Liver (tissue), 3 donors: ENCODE data around the gene EXOC4.

Source experiments
- ATF3 ChIP-seq: IDR thresholded peaks from 2 replicates; pipeline ENCODE4 v1.6.1; 2016; ENCODE audit warnings: antibody characterized with exemption
- CTCF ChIP-seq: fragments of 150-350 bp; IDR thresholded peaks from 2 replicates; pipeline ENCODE4 v1.5.1; 2017; ENCODE audit warnings: improper control_type of control experiment, low read depth, low read length; ENCODE audit not compliant: missing input control
- EGR1 ChIP-seq, 2 donors: IDR thresholded peaks; 2 replicates each; pipeline ENCODE4 v1.6.1; 2016 to 2018; ENCODE audit warnings: antibody characterized with exemption in 2 of 2, low read depth in 2 of 2
- FOXA1 ChIP-seq: IDR thresholded peaks from 2 replicates; pipeline ENCODE4 v1.6.1; 2016; ENCODE audit warnings: antibody characterized with exemption
- GABPA ChIP-seq, 2 donors: IDR thresholded peaks in 1 of 2; conservative IDR thresholded peaks in 1 of 2; 2 replicates each; pipeline ENCODE4 v1.6.1; 2016; ENCODE audit warnings: antibody characterized with exemption in 2 of 2, mild to moderate bottlenecking in 1 of 2, moderate library complexity in 1 of 2
- HNF4A ChIP-seq, 2 donors: conservative IDR thresholded peaks; 2 replicates each; pipeline ENCODE4 v1.6.1; 2016; ENCODE audit warnings: antibody characterized with exemption in 2 of 2, mild to moderate bottlenecking in 2 of 2
- JUND ChIP-seq, 2 donors: IDR thresholded peaks; 2 replicates each; pipeline ENCODE4 v1.6.1; 2016; ENCODE audit warnings: antibody characterized with exemption in 2 of 2
- RAD21 ChIP-seq, 2 donors: IDR thresholded peaks; 2 replicates each; pipeline ENCODE4 v1.6.1; 2016; ENCODE audit warnings: antibody characterized with exemption in 2 of 2, mild to moderate bottlenecking in 2 of 2
- SP1 ChIP-seq: IDR thresholded peaks from 2 replicates; pipeline ENCODE4 v1.6.1; 2018; ENCODE audit warnings: antibody characterized with exemption, mild to moderate bottlenecking
- TAF1 ChIP-seq: conservative IDR thresholded peaks from 2 replicates; pipeline ENCODE4 v1.6.1; 2016; ENCODE audit warnings: antibody characterized with exemption, mild to moderate bottlenecking
- YY1 ChIP-seq: IDR thresholded peaks from 2 replicates; pipeline ENCODE4 v1.6.1; 2016; ENCODE audit warnings: antibody characterized with exemption, mild to moderate bottlenecking
- ZBTB33 ChIP-seq: IDR thresholded peaks from 2 replicates; pipeline ENCODE4 v1.6.1; 2016; ENCODE audit warnings: antibody characterized with exemption
- TF ChIP-seq, protein P1 (sequence below): IDR thresholded peaks from 2 replicates; pipeline ENCODE4 v1.6.1; 2016; ENCODE audit warnings: antibody characterized with exemption, mild to moderate bottlenecking
- TF ChIP-seq, protein P2 (sequence below): IDR thresholded peaks from 2 replicates; pipeline ENCODE4 v1.6.1; 2016; ENCODE audit warnings: antibody characterized with exemption
- donor health status: healthy.
- donor health status: healthy.

GRCh38 chr7:134042307-134042706 is 789.4 kb downstream of the EXOC4 start:
- TF ChIP-seq ZBTB33: no peak
- no peak for TF ChIP-seq CTCF
- no peak for TF ChIP-seq TAF1
- no peak for TF ChIP-seq ATF3
- TF ChIP-seq, protein P1, sequence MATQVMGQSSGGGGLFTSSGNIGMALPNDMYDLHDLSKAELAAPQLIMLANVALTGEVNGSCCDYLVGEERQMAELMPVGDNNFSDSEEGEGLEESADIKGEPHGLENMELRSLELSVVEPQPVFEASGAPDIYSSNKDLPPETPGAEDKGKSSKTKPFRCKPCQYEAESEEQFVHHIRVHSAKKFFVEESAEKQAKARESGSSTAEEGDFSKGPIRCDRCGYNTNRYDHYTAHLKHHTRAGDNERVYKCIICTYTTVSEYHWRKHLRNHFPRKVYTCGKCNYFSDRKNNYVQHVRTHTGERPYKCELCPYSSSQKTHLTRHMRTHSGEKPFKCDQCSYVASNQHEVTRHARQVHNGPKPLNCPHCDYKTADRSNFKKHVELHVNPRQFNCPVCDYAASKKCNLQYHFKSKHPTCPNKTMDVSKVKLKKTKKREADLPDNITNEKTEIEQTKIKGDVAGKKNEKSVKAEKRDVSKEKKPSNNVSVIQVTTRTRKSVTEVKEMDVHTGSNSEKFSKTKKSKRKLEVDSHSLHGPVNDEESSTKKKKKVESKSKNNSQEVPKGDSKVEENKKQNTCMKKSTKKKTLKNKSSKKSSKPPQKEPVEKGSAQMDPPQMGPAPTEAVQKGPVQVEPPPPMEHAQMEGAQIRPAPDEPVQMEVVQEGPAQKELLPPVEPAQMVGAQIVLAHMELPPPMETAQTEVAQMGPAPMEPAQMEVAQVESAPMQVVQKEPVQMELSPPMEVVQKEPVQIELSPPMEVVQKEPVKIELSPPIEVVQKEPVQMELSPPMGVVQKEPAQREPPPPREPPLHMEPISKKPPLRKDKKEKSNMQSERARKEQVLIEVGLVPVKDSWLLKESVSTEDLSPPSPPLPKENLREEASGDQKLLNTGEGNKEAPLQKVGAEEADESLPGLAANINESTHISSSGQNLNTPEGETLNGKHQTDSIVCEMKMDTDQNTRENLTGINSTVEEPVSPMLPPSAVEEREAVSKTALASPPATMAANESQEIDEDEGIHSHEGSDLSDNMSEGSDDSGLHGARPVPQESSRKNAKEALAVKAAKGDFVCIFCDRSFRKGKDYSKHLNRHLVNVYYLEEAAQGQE: no peak
- TF ChIP-seq, protein P2, sequence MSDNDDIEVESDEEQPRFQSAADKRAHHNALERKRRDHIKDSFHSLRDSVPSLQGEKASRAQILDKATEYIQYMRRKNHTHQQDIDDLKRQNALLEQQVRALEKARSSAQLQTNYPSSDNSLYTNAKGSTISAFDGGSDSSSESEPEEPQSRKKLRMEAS: no peak
- no peak for TF ChIP-seq JUND (IDR thresholded peaks at IDR 0.05)
- TF ChIP-seq HNF4A (conservative IDR thresholded peaks at IDR 0.05): peak in 1 of 2 donors; percentile 43
- TF ChIP-seq RAD21 (IDR thresholded peaks at IDR 0.05): peak in 1 of 2 donors; percentile 11
- TF ChIP-seq YY1: peak; percentile 19
- TF ChIP-seq SP1: no peak
- no peak for TF ChIP-seq EGR1 (IDR thresholded peaks at IDR 0.05; ENCODE audit: low read depth in 2 of 2)
- no peak for TF ChIP-seq FOXA1
- TF ChIP-seq GABPA (IDR thresholded peaks at IDR 0.05 in 1 of 2, conservative IDR thresholded peaks at IDR 0.05 in 1 of 2): no peak
